Sigmoid colon (tissue), 4 donors: Measurements from ENCODE around the gene ANGPTL2.

ENCODE experiments used
- CTCF ChIP-seq, 4 experiments: fragments of 450-650 bp in 3 of 4; fragments of 200-600 bp in 1 of 4; IDR thresholded peaks; one replicate each; pipeline ENCODE4 v1.5.1; 2016 to 2019; ENCODE audit warnings: antibody characterized with exemption in 4 of 4, mild to moderate bottlenecking in 3 of 4, moderate library complexity in 2 of 4
- EP300 ChIP-seq, 4 donors: sonication (generic); formaldehyde crosslinking; IDR thresholded peaks; one replicate each; pipeline ENCODE4 v1.6.1; 2017; ENCODE audit warnings: antibody characterized with exemption in 4 of 4

DNA sequence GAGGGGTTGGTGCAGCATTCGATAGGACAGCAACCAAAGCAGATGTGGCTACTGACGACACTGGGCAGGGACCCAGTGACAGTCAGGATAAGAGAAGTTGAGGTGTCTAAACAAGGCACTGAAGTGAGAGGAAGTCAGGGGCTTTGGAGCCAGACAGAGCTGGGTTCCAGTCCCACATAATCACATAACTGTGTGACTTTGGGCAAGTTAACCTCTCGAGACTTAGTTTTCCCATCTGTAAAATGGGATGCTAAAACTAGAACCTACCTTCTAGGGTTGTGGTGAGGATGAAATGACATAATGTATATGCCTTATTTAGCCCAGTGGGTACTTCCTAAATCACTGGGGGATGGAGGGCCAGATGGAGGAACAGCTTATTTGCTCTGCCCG, 3.1 kb downstream of the ANGPTL2 start:
- no peak for TF ChIP-seq CTCF (IDR thresholded peaks at IDR 0.05)
- TF ChIP-seq EP300 (IDR thresholded peaks at IDR 0.05), result no peak
